Activated CD8-positive, alpha-beta memory T cell treated with anti-CD3 and anti-CD28 coated beads, Interleukin-2, amount 50 U/mL, for 48 hours (primary cell): ENCODE data around the gene PCA3.

Source experiments
- DNase-seq: peaks from one replicate; pipeline ENCODE4 v3.0.0-alpha.2; 2020

PCA3 gene

GRCh38 chr9:76835571-76836283 is 71.5 kb downstream of the PCA3 start:
- DNase-seq, result no peak
